Heart left ventricle (tissue), 13 donors: ENCODE data around the gene ZDHHC11.

ENCODE experiments used
- CTCF ChIP-seq, 12 donors: fragments of 200-600 bp; sonication (generic) in 4 of 12; IDR thresholded peaks; one replicate each; pipeline versions ENCODE4 v1.5.0 to v1.8.0; 2018 to 2022; ENCODE audit warnings: antibody characterized with exemption in 12 of 12, mild to moderate bottlenecking in 5 of 12
- POLR2A ChIP-seq, 2 donors: fragments of 450-650 bp; IDR thresholded peaks; one replicate each; pipeline ENCODE4 v1.6.1; 2017; ENCODE audit warnings: antibody characterized with exemption in 2 of 2, mild to moderate bottlenecking in 2 of 2, moderate library complexity in 2 of 2
- donor health status: ischemic (EF 13 %, LVEDD 7.1; RV severe dilation, severe dysfunction).
- donor health status: DM: no; HTN: yes; CAD: no.
- donor health status: DM: no; HTN: no; CAD: no.
- donor health status: ischemic (EF 25% LVEDD 6.9; RV normal size, moderate dysfunction).
- donor health status: ischemic (EF 25% LVEDD 5.7; RV mildly dilated, moderate dysfunction).
- donor health status: ischemic (EF 35%, LVEDD 5.7; RV mildly dilated, moderate dysfunction).
- donor health status: nonischemic (EF 11% LVEDD 7.7; RV severe dilation, severe dysfunction).
- donor health status: DM: yes; HTN: yes; CAD: no.
- donor health status: PGD.
- donor health status: ischemic (EF 29% LVEDD 5.4; RV normal size, mild dysfunction).
- donor health status: nonischemic (EF 23%, LVEDD 6.1; RV moderate dilation, normal function).

GRCh38 chr5:865168-865521, 14.4 kb upstream of the ZDHHC11 start:
- TF ChIP-seq CTCF (IDR thresholded peaks at IDR 0.05) (no peak), POLR2A (IDR thresholded peaks at IDR 0.05) (no peak)
